ENCODE measurements around the gene SWAP70. TPM values are rescaled to one million over a fixed set of nuclear protein-coding genes. Genes with fewer than 3 reads are reported as not detected.
"Not testable (repeated sequence)": the region's sequence is repeated elsewhere in the genome, so short reads cannot be mapped to it uniquely, and the experiment has no call there.

SWAP70 gene
- total RNA-seq, 1 experiment from 2014 or later, result 20.0 TPM

DNA sequence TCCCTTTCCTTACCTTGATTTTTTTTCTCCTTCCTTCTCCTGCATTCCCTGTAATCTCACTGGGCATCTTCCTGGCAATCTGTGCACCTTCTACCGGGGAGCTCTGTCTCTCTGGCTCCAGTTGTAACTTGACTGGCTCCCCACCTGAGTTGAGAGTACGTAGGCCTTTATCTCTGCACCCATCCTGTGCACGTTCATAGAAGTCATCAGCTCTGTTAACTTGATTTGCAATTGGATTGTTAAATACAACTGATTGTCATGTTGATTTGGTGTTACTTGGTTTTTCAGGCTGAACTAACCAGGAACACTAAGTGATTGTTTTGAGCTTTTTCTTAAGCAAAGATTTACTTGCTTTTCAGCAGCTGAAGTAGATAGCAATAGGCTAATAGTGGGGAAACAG lies 11.8 kb downstream of the SWAP70 start:
- no peak overlapping the region for H3K4me3 ChIP-seq
- DNase-seq, result no peak
- H3K36me3 ChIP-seq, result peaks cover 7% of the 10 kb centered on the region; the same call in 1 of the 2 replicates
- no peaks in the 10 kb centered on the region for H3K27me3 ChIP-seq
- no peaks in the 10 kb centered on the region for H3K9me3 ChIP-seq

DNA sequence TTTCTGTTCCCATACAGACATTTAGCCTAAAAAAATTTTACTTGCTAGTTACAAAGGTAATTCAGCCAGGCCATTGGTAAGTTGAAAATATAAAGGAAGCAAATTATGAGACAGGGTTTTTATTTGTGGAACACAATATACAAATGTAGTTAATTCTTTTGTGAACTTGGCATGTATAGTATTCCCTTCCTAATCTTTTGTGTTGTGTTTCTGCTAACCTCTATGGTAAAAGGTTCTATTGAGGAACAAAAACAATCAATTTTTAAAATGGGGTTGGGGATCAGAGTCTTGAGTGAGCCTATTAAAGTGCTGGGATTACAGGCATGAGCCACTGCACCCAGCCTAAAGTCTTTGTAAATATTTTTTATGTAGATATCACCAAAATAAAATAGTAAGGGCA lies 14.1 kb downstream of the SWAP70 start:
- no peak overlapping the region for H3K4me3 ChIP-seq
- no peak for DNase-seq
- H3K9me3 ChIP-seq, result no peaks in the 10 kb centered on the region
- H3K27me3 ChIP-seq, result no peaks in the 10 kb centered on the region
- peaks cover 3% of the 10 kb centered on the region; the same call in 1 of the 2 replicates for H3K36me3 ChIP-seq

DNA sequence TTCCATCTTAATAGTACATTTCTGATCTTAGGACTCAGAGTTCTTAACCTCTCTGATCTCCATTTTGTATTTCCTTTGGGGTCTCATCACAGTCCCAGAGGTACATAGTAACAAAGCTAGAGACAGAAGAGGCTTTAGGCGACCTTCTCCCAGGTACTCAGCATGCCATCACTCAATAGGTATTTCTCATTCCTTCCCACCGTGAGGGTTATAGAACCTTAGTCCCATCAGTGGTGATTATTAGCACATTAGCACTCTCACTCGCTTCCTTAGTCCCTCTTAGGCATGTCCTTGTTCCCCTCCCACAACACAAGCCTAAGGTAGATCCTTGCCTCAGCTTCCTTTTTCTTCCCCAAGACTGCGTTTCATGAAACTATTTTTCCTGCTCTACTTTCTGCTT lies 14.7 kb downstream of the SWAP70 start:
- DNase-seq, result no peak
- H3K27me3 ChIP-seq, result no peaks in the 10 kb centered on the region
- H3K36me3 ChIP-seq, result 0 out of 2 replicates have a peak, but pooled peaks cover 2% of the 10 kb centered on the region
- no peak overlapping the region for H3K4me3 ChIP-seq
- H3K9me3 ChIP-seq, result no peaks in the 10 kb centered on the region

DNA sequence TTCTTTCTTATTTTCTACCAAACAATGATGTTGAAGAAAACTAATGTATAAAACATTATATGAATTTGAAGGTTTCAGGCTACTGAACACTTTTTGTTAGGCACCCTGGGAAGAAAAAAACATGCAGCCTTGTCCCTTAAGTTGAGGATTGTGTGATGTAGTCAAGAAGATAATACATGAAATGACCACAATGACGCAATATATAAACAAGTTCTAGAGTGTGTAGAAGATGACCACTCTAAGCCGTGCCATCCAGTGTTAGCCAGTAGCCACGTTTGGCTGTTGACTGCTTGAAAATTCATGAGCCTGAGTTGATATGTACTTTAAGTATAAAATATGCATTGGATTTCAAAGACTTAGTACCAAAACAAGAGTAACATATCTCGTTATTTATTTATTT lies 16.2 kb downstream of the SWAP70 start:
- Histone ChIP-seq H3K4me3 (no peak overlapping the region), H3K36me3 (0 out of 2 replicates have a peak, but pooled peaks cover 2% of the 10 kb centered on the region), H3K27me3 (no peaks in the 10 kb centered on the region), H3K9me3 (no peaks in the 10 kb centered on the region)
- DNase-seq, result no peak

DNA sequence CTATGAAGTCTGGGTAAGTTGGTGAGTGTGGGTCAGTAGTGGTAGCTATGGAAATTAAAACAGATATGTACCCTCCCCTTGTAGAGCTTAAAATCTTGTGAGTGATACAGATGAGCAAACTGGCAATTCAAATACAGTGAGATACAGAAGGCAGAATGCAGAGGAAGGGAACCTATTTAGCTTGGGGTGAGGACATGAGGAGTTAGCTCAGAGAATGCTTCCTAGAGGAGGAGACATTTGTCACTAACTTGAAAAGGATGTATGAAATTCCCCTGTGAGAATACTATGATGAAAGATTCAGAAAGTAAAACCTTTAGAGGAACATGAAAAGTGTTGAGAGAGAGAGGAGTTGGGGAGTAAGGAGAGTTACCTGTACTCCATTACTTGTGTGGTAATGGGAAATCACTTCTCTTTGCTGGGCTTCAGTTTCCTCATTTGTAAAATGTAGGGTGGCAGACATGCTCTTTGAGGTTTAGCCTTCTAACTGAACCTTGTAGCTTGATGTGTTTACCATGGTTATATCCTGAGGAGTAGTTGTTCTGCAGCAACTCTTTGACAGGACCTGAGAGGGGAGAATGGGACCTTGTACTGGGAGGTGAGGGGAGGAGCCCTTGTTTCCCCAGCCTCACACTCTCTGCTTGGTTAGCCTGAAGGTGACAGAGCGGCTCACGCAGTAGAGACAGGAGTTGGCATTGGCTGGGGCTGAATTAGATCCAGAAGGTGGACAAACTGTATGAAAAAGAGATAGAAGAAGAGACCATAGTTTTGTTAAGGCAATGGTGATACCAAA lies 17.9 kb downstream of the SWAP70 start:
- DNase-seq, result no peak
- Histone ChIP-seq H3K9me3 (no peaks in the 10 kb centered on the region), H3K4me3 (no peak overlapping the region), H3K27me3 (no peaks in the 10 kb centered on the region), H3K36me3 (0 out of 2 replicates have a peak, but pooled peaks cover 2% of the 10 kb centered on the region)

DNA sequence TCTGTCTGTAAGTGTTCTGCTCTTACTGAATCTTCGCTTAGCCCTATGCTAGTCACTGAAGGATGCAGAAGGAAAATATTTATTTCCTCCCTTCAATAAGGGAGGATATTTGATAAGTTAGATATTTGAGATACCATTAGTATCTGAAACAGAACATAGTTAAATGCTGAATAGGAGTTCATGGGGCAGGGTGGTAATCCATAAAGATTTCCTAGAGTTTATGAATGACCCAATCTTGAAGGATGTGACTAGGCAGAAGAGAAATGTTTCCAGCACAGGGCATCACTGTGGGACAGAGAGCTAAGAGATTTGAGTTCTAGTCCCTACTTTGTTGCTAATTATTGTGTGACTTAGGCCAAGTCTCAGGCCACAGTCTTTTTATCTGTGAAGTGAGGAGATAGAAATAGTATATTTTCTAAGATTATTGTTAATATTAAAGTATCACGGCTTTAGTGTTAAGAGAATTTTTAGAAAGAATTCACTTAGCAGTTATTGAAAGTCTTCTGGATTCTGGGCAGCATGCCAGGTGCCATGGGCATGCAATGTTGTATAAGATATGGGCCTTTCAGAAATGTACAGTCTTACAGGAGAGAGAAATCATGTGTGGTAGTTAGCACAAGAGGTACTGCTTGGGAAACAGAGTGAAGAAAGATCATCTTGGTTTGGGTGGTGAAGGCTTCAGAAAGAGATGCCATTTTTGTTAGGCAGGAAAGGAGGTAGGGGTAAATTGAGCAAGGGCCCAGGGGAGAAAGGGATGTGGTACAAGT lies 24.0 kb downstream of the SWAP70 start:
- no peaks in the 10 kb centered on the region for H3K27me3 ChIP-seq
- H3K36me3 ChIP-seq, result no peaks in the 10 kb centered on the region
- H3K9me3 ChIP-seq, result no peaks in the 10 kb centered on the region
- no peak overlapping the region for H3K4me3 ChIP-seq
- DNase-seq, result peak; percentile 7

DNA sequence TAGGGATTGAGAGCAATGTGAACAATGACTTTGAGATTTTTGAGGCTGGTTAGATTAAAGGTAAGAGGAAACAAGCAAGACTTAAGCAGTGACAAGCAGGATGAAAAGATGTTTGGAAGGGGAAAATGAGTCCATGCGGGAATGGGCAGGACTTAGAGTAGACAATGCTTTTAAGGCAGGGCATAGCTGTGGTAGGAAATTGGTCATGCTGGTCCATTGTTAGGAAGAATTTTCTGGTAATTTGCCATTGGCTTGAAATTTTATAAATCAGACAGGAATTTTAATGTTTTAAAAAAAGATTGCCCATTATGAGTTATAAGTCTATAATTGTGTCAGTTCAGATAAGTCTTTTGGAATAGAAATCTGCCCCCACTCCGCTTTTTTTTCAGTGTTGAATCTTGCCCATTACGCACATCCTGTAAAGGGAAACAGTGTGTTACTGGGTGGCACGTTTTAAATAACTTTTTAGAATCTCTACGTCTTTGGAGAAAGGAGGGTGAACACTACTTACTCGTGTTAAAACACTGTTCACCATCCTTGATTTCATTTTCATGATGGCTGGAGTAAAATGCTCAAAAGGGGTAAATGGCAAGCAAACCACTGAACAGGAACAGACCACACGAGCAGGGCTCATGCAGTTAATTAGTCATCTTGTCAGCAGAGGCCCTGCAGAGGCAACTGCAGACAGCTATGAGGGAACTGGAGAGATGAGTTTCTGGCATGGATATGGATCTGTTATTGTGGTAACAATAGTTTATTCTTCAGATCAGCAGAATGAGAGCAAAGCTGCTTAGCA lies 25.0 kb downstream of the SWAP70 start:
- Histone ChIP-seq H3K4me3 (no peak overlapping the region), H3K36me3 (no peaks in the 10 kb centered on the region), H3K9me3 (no peaks in the 10 kb centered on the region), H3K27me3 (no peaks in the 10 kb centered on the region)
- DNase-seq, result peak; percentile 74

DNA sequence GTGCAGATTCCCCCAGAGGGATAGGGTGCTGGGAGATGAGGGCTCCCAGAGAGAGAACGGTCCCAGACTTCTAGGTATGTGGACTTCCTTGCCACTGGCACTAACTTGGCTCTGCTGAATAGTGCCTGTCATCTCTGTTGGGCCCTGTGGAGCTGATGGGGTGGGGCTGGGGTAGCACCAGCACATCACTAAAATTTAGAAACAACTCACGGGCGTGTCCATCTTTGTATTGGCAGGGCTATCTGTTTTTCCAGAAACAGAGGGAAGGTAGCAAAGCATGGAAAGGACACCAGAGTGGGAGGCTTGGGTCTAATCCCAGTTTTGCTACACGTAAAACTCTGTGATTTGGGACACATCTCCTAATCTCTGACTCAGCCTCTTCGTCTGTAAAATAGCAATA lies 25.8 kb downstream of the SWAP70 start:
- Histone ChIP-seq H3K36me3 (peaks cover 7% of the 10 kb centered on the region; the same call in 1 of the 2 replicates), H3K4me3 (no peak overlapping the region), H3K27me3 (no peaks in the 10 kb centered on the region), H3K9me3 (no peaks in the 10 kb centered on the region)
- peak; percentile 30 for DNase-seq

DNA sequence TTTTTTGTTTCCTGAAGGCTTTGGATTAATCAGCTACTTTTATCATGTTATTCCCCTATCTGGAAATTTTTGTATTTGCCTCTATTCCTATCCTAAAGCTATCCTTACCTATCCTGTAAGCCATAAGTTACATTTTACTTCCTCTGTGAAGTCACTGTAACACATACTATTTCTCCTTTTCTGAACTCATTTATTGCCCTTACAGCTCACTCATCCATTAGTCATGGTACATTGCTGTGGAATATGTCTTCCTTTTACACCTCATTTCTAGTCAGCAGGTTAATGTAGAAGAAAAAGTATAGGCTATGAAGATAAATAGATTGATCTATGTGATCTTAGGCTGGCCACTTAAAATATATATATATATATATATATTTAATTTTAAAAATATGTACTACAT lies 28.0 kb downstream of the SWAP70 start:
- H3K36me3 ChIP-seq, result peaks cover 16% of the 10 kb centered on the region; the same call in 1 of the 2 replicates
- DNase-seq, result no peak
- no peak overlapping the region for H3K4me3 ChIP-seq
- no peaks in the 10 kb centered on the region for H3K27me3 ChIP-seq
- no peaks in the 10 kb centered on the region for H3K9me3 ChIP-seq

DNA sequence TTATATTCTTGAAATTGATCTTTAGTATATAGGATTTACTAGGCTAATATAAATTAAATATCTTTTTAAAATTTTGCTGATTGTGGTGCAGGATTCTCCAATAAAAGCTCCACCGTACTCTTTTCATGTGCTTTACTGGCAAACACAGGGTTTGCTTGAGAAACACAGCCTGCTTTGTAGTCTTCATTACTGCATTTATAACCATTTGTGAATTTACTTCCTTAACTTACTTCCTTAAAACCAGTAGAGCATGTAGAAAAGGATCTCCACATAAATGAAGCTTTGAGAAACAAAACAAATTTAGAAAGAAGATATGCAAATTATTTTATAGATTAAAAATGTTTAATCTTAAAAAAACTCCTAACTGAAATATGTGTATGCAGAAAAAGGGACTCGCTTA lies 28.8 kb downstream of the SWAP70 start:
- peaks cover 16% of the 10 kb centered on the region for H3K36me3 ChIP-seq
- H3K9me3 ChIP-seq, result no peaks in the 10 kb centered on the region
- H3K4me3 ChIP-seq, result no peak overlapping the region
- DNase-seq, result no peak
- H3K27me3 ChIP-seq, result no peaks in the 10 kb centered on the region

DNA sequence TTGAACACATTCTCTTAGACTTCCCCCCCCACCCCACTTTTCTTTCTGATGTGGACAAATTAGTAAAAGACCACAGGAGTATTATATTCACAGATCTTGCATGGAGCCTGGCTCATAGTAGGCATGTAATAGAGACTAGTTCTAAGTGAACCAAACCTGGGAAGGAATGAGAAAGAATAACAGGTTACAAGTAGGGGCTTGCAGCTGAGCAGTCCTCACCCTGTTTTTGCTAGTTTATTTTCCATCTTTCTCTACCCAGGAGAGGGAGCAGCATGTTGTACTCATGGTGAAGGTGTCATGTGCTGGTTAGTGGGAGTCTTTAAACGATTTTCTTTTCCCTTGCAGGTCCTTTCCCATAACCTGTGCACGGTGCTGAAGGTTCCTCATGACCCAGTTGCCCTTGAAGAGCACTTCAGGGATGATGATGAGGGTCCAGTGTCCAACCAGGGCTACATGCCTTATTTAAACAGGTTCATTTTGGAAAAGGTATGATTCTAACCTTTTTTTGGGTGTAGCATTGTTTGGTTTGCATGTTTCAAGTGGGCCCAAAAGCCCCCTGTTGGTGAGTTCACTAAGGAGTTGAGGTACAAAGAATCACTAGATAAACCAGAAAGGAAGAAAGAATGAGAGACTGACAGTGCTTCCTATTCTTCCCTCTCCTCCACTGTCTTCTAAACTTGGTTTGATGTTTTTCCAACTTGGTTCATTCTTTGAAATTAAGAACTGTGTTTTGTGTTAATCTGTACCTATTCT lies 30.1 kb downstream of the SWAP70 start:
- Histone ChIP-seq H3K9me3 (no peaks in the 10 kb centered on the region), H3K36me3 (peaks cover 16% of the 10 kb centered on the region), H3K27me3 (no peaks in the 10 kb centered on the region), H3K4me3 (no peak overlapping the region)
- DNase-seq, result no peak

DNA sequence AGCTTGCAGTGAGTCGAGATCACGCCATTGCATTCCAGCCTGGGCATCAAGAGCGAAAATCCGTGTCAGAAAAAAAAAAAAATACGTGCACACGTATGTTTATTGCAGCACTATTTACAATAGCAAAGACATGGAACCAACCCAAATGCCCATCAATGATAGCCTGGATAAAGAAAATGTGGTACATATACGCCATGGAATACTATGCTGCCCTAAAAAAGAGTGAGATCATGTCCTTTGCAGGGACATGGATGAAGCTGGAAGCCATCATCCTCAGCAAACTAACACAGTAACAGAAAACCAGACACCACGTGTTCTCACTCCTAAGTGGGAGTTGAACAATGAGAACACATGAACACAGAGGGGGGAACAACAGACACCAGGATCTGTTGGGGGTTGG lies 31.4 kb downstream of the SWAP70 start:
- H3K4me3 ChIP-seq, H3K27me3 ChIP-seq, H3K9me3 ChIP-seq, DNase-seq: not testable (repeated sequence)
- peaks cover 16% of the 10 kb centered on the region for H3K36me3 ChIP-seq

DNA sequence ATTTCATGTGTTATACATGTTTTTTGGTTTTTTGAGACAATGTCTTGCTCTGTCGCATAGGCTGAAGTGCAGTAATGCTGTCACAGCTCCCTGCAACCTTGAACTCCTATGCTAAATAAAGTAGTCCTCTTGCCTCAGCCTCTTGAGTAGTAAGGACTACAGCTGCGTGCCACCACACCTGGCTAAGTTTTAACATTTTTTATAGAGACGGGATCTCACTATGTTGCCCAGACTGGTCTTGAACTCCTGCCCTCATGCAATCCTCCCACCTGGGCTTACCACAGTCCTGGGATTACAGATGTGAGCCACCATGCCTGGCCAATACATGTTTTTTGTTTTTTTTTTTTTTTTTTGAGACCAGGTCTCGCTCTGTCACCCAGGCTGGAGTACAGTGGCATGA lies 33.9 kb downstream of the SWAP70 start:
- Histone ChIP-seq H3K27me3 (no peaks in the 10 kb centered on the region), H3K36me3 (peaks cover 18% of the 10 kb centered on the region), H3K4me3 (no peak overlapping the region), H3K9me3 (no peaks in the 10 kb centered on the region)
- DNase-seq, result no peak

DNA sequence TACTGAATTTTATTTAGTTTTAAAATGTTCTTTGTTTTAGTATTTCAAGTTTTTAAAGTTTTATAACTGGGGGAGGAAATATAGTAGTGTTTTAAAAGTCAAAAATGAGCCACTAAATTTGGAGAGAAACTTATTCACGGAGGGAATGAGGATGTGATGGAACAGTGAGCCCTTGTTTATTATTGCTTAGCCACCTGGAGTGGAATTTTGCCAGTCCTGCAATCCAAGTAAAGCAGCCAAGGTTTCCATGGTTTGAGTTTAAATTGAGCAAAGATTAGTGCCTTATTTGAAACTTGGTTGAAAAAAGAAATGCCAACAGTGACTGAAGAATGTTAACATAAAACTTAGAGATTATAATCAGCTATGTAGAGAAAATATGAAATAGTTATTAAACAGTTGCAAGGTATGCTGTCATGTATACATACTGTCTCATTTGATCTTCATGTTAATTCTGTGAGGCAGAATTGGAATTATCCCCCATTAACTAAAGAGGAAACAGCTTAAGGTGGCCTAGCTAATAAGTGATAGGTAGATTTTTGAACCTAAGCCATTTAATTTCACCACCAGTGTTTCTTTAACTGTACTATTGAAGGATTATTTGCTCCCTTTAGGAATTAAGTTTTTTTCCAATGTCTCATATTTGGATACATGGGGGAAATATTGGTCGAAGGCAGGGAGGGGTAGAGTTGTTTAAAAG lies 36.4 kb downstream of the SWAP70 start:
- Histone ChIP-seq H3K27me3 (no peaks in the 10 kb centered on the region), H3K9me3 (no peaks in the 10 kb centered on the region), H3K36me3 (peaks cover 9% of the 10 kb centered on the region), H3K4me3 (no peak overlapping the region)
- no peak for DNase-seq

DNA sequence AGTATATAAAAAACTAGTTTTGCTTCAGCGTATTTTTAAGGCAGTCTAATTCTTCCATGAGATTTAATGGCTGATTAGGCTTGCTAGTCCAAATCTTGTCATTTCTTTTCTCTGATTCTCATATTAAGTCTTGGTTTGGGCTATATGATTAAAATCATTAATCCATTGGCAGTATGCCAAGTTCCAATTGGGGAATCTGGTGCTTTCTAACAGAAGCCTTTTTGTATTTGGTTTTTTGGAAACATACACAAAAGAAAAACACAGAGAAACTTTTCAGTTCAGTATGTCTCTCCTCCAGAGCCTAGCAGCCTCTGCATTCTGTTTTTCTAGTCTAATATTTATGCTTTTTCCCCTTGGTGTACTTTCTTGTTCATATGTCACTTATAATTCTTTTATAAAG lies 37.9 kb downstream of the SWAP70 start:
- Histone ChIP-seq H3K9me3 (no peaks in the 10 kb centered on the region), H3K27me3 (no peaks in the 10 kb centered on the region), H3K4me3 (no peak overlapping the region), H3K36me3 (peaks cover 5% of the 10 kb centered on the region)
- no peak for DNase-seq

DNA sequence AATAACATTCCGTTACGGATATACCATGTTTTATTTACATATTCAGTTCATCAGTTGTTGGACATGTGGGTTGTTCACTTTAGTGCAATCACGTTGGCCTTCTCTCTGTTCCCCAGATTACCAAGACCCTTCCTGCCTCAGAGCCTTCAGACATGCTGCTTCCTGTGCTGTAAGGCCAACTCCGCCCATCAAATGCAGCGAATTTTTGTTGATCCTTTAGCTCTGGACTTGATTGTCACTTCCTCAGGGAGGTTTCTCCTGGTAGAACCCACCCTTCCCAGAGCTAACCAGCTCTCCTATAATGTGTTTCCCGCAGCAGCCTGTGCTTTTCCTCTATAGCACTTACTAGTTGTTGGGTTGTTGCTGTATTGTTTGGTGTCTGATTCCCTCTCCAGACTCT lies 39.4 kb downstream of the SWAP70 start:
- no peak for DNase-seq
- no peak overlapping the region for H3K4me3 ChIP-seq
- H3K9me3 ChIP-seq, result no peaks in the 10 kb centered on the region
- H3K36me3 ChIP-seq, result peaks cover 5% of the 10 kb centered on the region
- no peaks in the 10 kb centered on the region for H3K27me3 ChIP-seq
